T-helper 1 cell (primary cell): ENCODE results near the gene MED28.

ENCODE experiments used
- DNase-seq, 5 donors: peaks; one replicate each; pipeline ENCODE4 v3.0.0-alpha.2; 2012 to 2020

MED28 gene

GRCh38 chr4:17667653-17668201 is 53.3 kb downstream of the MED28 start:
- DNase-seq = no peak

DNA sequence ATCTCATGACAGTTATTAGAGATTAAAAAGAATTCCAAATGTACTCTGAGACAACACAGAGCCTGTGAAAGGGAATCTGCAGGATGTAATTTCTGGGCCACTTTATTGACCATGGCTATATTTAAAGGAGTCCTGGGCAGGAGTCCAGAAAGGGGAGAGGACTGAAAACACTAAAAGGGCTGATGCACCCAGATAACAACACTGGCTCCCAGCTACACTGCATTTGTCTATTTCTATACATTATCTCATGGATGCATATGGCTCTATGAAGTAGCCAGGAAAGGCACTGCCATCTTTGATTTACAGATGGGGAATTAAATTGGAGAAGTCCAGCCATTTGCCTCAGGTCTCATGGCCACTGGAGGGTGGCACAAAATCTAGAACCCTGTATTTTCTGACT is 56.0 kb downstream of the MED28 start:
- DNase-seq = no peak

GRCh38 chr4:17680559-17681280 is 66.3 kb downstream of the MED28 start:
- DNase-seq = no peak

DNA sequence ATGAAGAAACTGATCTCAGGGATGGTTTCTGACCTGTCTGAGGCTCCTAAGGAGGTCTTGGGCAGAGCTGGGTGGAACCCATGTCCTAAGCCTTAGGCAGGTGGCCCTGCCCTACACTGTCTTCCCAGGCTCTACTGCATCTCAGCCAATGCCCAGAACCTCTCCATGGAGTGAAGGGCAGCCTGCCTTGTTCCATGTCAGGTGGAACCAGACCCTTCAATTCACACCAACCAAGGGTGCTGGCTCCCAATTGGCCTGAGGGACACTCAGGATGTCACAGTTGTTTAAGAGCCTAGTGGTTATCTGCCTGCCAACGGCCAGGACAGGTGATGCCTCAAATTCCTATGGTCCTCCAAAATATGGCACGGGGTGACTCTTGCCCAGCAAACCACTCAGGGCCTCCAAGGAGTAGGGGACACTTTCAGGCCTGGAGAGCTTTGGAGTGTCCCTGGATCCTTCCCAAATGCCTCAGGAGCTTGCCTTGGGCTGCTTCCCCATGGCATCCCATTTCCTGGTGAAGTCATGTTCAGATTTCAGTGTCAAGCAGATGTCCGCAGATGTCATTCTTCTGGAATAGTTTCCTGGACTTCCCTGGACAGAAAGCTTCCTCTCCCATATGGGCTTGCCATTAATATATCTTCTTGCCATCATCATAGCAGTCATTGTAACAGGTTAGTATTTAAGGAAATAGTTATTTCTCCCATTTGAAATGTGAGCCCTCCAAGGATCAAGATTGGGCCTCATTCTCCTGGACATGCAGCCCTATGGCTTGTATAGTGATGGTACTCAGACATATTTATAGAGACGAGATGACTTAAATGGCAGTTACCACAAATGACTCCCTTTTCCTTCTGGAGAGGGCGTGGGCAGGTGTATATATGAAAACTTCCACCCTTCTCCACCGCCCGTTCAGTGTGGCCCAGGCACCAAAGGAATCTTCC is 67.1 kb downstream of the MED28 start:
- no peak for DNase-seq

- DNase-seq = no peak
Observed at GRCh38 chr4:17682222-17682566, 67.8 kb downstream of the MED28 start.
